ENCODE measurements around the gene TACR1. TPM values are rescaled to one million over a fixed set of nuclear protein-coding genes. Genes with fewer than 3 reads are reported as not detected.
A peak's percentile ranks its signal among the peaks of the same experiment; 100 is the strongest.

TACR1 gene
- polyA plus RNA-seq, 1 of the 3 experiments (the other 2 are of a cell fraction) = under 0.01 TPM

- peaks cover 6% of the 10 kb centered on the region for H4K20me1 ChIP-seq (ENCODE audit: insufficient read depth)
- POLR2A ChIA-PET = no interaction called here
- no peaks in the 10 kb centered on the region for H3K9me3 ChIP-seq
- H3K9me2 ChIP-seq = no peaks in the 10 kb centered on the region
- no peaks in the 10 kb centered on the region for H3K79me2 ChIP-seq (ENCODE audit: insufficient read depth)
- H3K36me3 ChIP-seq (replicated peaks in 1 of 2; ENCODE audit: control insufficient read depth in 1 of 2, insufficient read depth in 2 of 2, low read length in 1 of 2) = no peaks in the 10 kb centered on the region
- H3K4me2 ChIP-seq = peak overlapping the region; percentile 61
- H3K27me3 ChIP-seq (ENCODE audit: insufficient read depth) = peaks cover 7% of the 10 kb centered on the region
- peaks cover 8% of the 10 kb centered on the region in 2 experiments; a peak in 3 of 4 replicates for H3K4me1 ChIP-seq (ENCODE audit: control insufficient read depth in 1 of 2, insufficient read depth in 2 of 2, low read depth in 1 of 2, low read length in 1 of 2)
- H3F3A ChIP-seq (replicated peaks; ENCODE audit: insufficient read depth) = peaks cover 35% of the 10 kb centered on the region
- H2AFZ ChIP-seq (ENCODE audit: low read depth) = peak overlapping the region; percentile 40; the same call in 1 of the 2 replicates
- peak; percentile 14 for DNase-seq
- CTCF ChIA-PET = interaction anchor here (0.6 to 2.2 kb wide), 4 partner anchors 10 to 215 kb away, joined by 3 to 7 read pairs (median 5); partner anchors contain the start of gene TACR1
- TF ChIP-seq CTCF (IDR thresholded peaks at IDR 0.05) = peak; percentile 63
- TF ChIP-seq TEAD4 (IDR thresholded peaks at IDR 0.05; ENCODE audit: borderline replicate concordance, insufficient read depth) = no peak
- peak; percentile 56 for TF ChIP-seq RAD21 (IDR thresholded peaks at IDR 0.05; ENCODE audit: low read length)
- peak; percentile 32 for TF ChIP-seq SMC3 (IDR thresholded peaks at IDR 0.05; ENCODE audit: low read depth, low read length)
- no peak overlapping the region for H3K4me3 ChIP-seq (ENCODE audit: low read depth in 2 of 2, low read length in 1 of 2)
- no peak overlapping the region for H3K27ac ChIP-seq (ENCODE audit: low read depth in 2 of 2, low read length in 1 of 2)
- 41% methylated on average over 2 of the region's 2 CpGs for WGBS (ENCODE audit: low lambda C conversion rate)
- H3K9ac ChIP-seq = no peak overlapping the region
These were observed 100.5 kb downstream of the TACR1 start for GRCh38 chr2:75098856-75099255.

- POLR2A ChIA-PET = no interaction called here
- H3K36me3 ChIP-seq (replicated peaks in 1 of 2; ENCODE audit: control insufficient read depth in 1 of 2, insufficient read depth in 2 of 2, low read length in 1 of 2) = no peaks in the 10 kb centered on the region
These were observed 101.5 kb downstream of the TACR1 start for GRCh38 chr2:75097831-75098230.

More at GRCh38 chr2:75097831-75098230, 101.5 kb downstream of the TACR1 start:
- H2AFZ ChIP-seq (ENCODE audit: low read depth) = no peak overlapping the region
- CTCF ChIA-PET = interaction anchor here (0.8 to 1.0 kb wide), 2 partner anchors 10 to 102 kb away, joined by 4 to 7 read pairs; partner anchors contain the start of gene TACR1
- H3F3A ChIP-seq (replicated peaks; ENCODE audit: insufficient read depth) = peaks cover 35% of the 10 kb centered on the region
- H3K27ac ChIP-seq (ENCODE audit: low read depth in 2 of 2, low read length in 1 of 2) = no peak overlapping the region
- H3K27me3 ChIP-seq (ENCODE audit: insufficient read depth) = peaks cover 8% of the 10 kb centered on the region
- H3K4me2 ChIP-seq = no peak overlapping the region
- H3K9ac ChIP-seq = no peak overlapping the region
- H3K79me2 ChIP-seq (ENCODE audit: insufficient read depth) = no peaks in the 10 kb centered on the region
- WGBS (ENCODE audit: low lambda C conversion rate) = 38% methylated on average over 1 of the region's 1 CpG
- H3K4me3 ChIP-seq (ENCODE audit: low read depth in 2 of 2, low read length in 1 of 2) = no peak overlapping the region
- DNase-seq = no peak
- H4K20me1 ChIP-seq (ENCODE audit: insufficient read depth) = peaks cover 6% of the 10 kb centered on the region
- TF ChIP-seq RCOR1 (IDR thresholded peaks at IDR 0.05; ENCODE audit: low read length) (no peak), YY1 (IDR thresholded peaks at IDR 0.05; ENCODE audit: low read depth) (no peak), MAX (IDR thresholded peaks at IDR 0.05; ENCODE audit: low read depth) (no peak), MEF2A (IDR thresholded peaks at IDR 0.05; ENCODE audit: borderline replicate concordance, low read depth) (no peak), ZBTB33 (IDR thresholded peaks at IDR 0.05; ENCODE audit: borderline replicate concordance, low read depth) (no peak), TCF12 (IDR thresholded peaks at IDR 0.05) (no peak), CHD2 (IDR thresholded peaks at IDR 0.05; ENCODE audit: low read length, partially characterized antibody) (no peak), MXI1 (IDR thresholded peaks at IDR 0.05; ENCODE audit: low read depth, low read length) (no peak), JUND (IDR thresholded peaks at IDR 0.05) (no peak), IRF3 (IDR thresholded peaks at IDR 0.05; ENCODE audit: low read depth, low read length) (no peak), FOXJ3 (CRISPR knock-in tag; IDR thresholded peaks at IDR 0.05) (no peak), TAF1 (IDR thresholded peaks at IDR 0.05; ENCODE audit: borderline replicate concordance, low read depth, low read length) (no peak), FOSL2 (IDR thresholded peaks at IDR 0.05; ENCODE audit: borderline replicate concordance, low read depth) (no peak), ELF1 (IDR thresholded peaks at IDR 0.05) (no peak), USF2 (IDR thresholded peaks at IDR 0.05; ENCODE audit: borderline replicate concordance, low read depth, low read length) (no peak), GATA2 (CRISPR knock-in tag; IDR thresholded peaks at IDR 0.05) (no peak), EP300 (IDR thresholded peaks at IDR 0.05; ENCODE audit: borderline replicate concordance in 1 of 2, low read depth in 1 of 2, low read length in 1 of 2) (no peak)
- H3K4me1 ChIP-seq (ENCODE audit: control insufficient read depth in 1 of 2, insufficient read depth in 2 of 2, low read depth in 1 of 2, low read length in 1 of 2) = peaks cover 8% of the 10 kb centered on the region in 2 experiments; a peak in 3 of 4 replicates
- no peaks in the 10 kb centered on the region for H3K9me3 ChIP-seq
- no peaks in the 10 kb centered on the region for H3K9me2 ChIP-seq
